Measurements from ENCODE around the gene CATSPERZ. TPM values are rescaled to one million over a fixed set of nuclear protein-coding genes. Genes with fewer than 3 reads are reported as not detected.
A peak's percentile ranks its signal among the peaks of the same experiment; 100 is the strongest.

CATSPERZ gene
- total RNA-seq, 5 donors from 2014 or later (not counting 1 experiment from before 2014, with no cell fraction given) = 0.40 TPM; not detected in 4

- H3K4me3 ChIP-seq (ENCODE audit: control insufficient read depth in 1 of 2, extremely low read depth in 1 of 2, low read length in 1 of 2) = peak overlapping the region; percentile 76 to 79
- no peaks in the 10 kb centered on the region for H3K27me3 ChIP-seq (replicated peaks in 1 of 2; ENCODE audit: control insufficient read depth in 2 of 2, extremely low read depth in 1 of 2, insufficient read depth in 2 of 2, low read length in 1 of 2)
- Mint-ChIP-seq H3K27me3 (no peaks in the 10 kb centered on the region), H3K27ac (peak overlapping the region; percentile 99 to 100), H3K4me3 (peak overlapping the region; percentile 91 to 96 (median 93)), H3K9me3 (no peaks in the 10 kb centered on the region), H3K36me3 (peaks cover 18% of the 10 kb centered on the region), H3K4me1 (peaks cover 22 to 49% (median 33%) of the 10 kb centered on the region in 3 donors)
- H3K4me1 ChIP-seq (ENCODE audit: control insufficient read depth in 1 of 2, extremely low read depth in 1 of 2, insufficient read depth in 2 of 2, low read length in 2 of 2) = peaks cover 2 to 34% of the 10 kb centered on the region in 2 experiments
- H3K36me3 ChIP-seq (ENCODE audit: control insufficient read depth in 2 of 2, extremely low read depth in 1 of 2, insufficient read depth in 1 of 2, low read length in 1 of 2) = peaks cover 6 to 41% of the 10 kb centered on the region in 2 donors
- POLR2A ChIA-PET = interaction anchor here (0.6 to 1.3 kb wide), 4 partner anchors 19 to 1447 kb away, joined by 3 to 6 read pairs (median 4); partner anchors contain the start of gene CCDC88B (in 1 of the 2)
- H3K9me3 ChIP-seq = no peaks in the 10 kb centered on the region
- WGBS (ENCODE audit: insufficient coverage) = 33% methylated on average over 9 of the region's 19 CpGs
- no peak for ATAC-seq (replicated peaks in 1 of 4)
- CTCF ChIA-PET = interaction anchor here (0.7 to 2.6 kb wide), 8 partner anchors 13 to 1750 kb away, joined by 3 to 41 read pairs (median 16); partner anchors contain the start of genes CATSPERZ (in 1 of the 2), CCDC88B (in 1 of the 2), ESRRA (in 1 of the 2) and NUDT22 (in 1 of the 2)
- peak in 1 of 35 experiments; percentile 49 for DNase-seq
- H3K27ac ChIP-seq (ENCODE audit: low read length) = peak overlapping the region; percentile 98
These were observed 18.9 kb downstream of the CATSPERZ start for GRCh38 chr11:64318766-64319761.

- no peaks in the 10 kb centered on the region for H3K9me3 Mint-ChIP-seq
- no peaks in the 10 kb centered on the region for H3K27me3 Mint-ChIP-seq
- ATAC-seq (replicated peaks in 1 of 4) (no peak), DNase-seq (no peak)
- peaks cover 22 to 49% (median 33%) of the 10 kb centered on the region in 3 donors for H3K4me1 Mint-ChIP-seq
- no peak overlapping the region for H3K27ac Mint-ChIP-seq
- peaks cover 15% of the 10 kb centered on the region for H3K36me3 Mint-ChIP-seq
- ChIA-PET CTCF (interaction anchor here in 1 of 2 donors (0.6 kb wide), 1 partner anchor 10 kb away, joined by 3 read pairs; no protein-coding TSS in a partner anchor), POLR2A (no interaction called here)
- H3K36me3 ChIP-seq (ENCODE audit: control insufficient read depth in 2 of 2, extremely low read depth in 1 of 2, insufficient read depth in 1 of 2, low read length in 1 of 2) = peaks cover 6 to 26% of the 10 kb centered on the region in 2 donors
- no peak overlapping the region for H3K27ac ChIP-seq (ENCODE audit: low read length)
- WGBS (ENCODE audit: insufficient coverage) = 86% methylated on average over 5 of the region's 7 CpGs
- no peaks in the 10 kb centered on the region for H3K27me3 ChIP-seq (replicated peaks in 1 of 2; ENCODE audit: control insufficient read depth in 2 of 2, extremely low read depth in 1 of 2, insufficient read depth in 2 of 2, low read length in 1 of 2)
- H3K9me3 ChIP-seq = no peaks in the 10 kb centered on the region
- H3K4me3 ChIP-seq (ENCODE audit: control insufficient read depth in 1 of 2, extremely low read depth in 1 of 2, low read length in 1 of 2) = no peak overlapping the region
- H3K4me1 ChIP-seq (ENCODE audit: control insufficient read depth in 1 of 2, extremely low read depth in 1 of 2, insufficient read depth in 2 of 2, low read length in 2 of 2) = peaks cover 2 to 34% of the 10 kb centered on the region in 2 experiments
- H3K4me3 Mint-ChIP-seq = peak overlapping the region in 1 of 3 donors; percentile 28
These were observed 20.4 kb downstream of the CATSPERZ start for GRCh38 chr11:64320556-64320955.

GRCh38 chr11:64321026-64321425 lies 20.9 kb downstream of the CATSPERZ start:
- ChIA-PET CTCF (no interaction called here), POLR2A (no interaction called here)
- Mint-ChIP-seq H3K36me3 (peaks cover 15% of the 10 kb centered on the region), H3K27me3 (no peaks in the 10 kb centered on the region), H3K4me3 (peak overlapping the region in 2 of 3 donors; percentile 13 to 28), H3K4me1 (peaks cover 22 to 49% (median 33%) of the 10 kb centered on the region in 3 donors), H3K27ac (no peak overlapping the region), H3K9me3 (no peaks in the 10 kb centered on the region)
- DNase-seq (no peak), ATAC-seq (replicated peaks in 1 of 4) (no peak)
- Histone ChIP-seq H3K27ac (ENCODE audit: low read length) (no peak overlapping the region), H3K4me3 (ENCODE audit: control insufficient read depth in 1 of 2, extremely low read depth in 1 of 2, low read length in 1 of 2) (no peak overlapping the region), H3K9me3 (no peaks in the 10 kb centered on the region), H3K27me3 (replicated peaks in 1 of 2; ENCODE audit: control insufficient read depth in 2 of 2, extremely low read depth in 1 of 2, insufficient read depth in 2 of 2, low read length in 1 of 2) (no peaks in the 10 kb centered on the region), H3K4me1 (ENCODE audit: control insufficient read depth in 1 of 2, extremely low read depth in 1 of 2, insufficient read depth in 2 of 2, low read length in 2 of 2) (peaks cover 2 to 34% of the 10 kb centered on the region in 2 experiments), H3K36me3 (ENCODE audit: control insufficient read depth in 2 of 2, extremely low read depth in 1 of 2, insufficient read depth in 1 of 2, low read length in 1 of 2) (peaks cover 6 to 25% of the 10 kb centered on the region in 2 donors)
- WGBS (ENCODE audit: insufficient coverage) = 71% methylated on average over 4 of the region's 5 CpGs

- Histone ChIP-seq H3K36me3 (ENCODE audit: control insufficient read depth in 2 of 2, extremely low read depth in 1 of 2, insufficient read depth in 1 of 2, low read length in 1 of 2) (peaks cover 6 to 22% of the 10 kb centered on the region in 2 donors), H3K27ac (ENCODE audit: low read length) (no peak overlapping the region), H3K9me3 (no peaks in the 10 kb centered on the region), H3K27me3 (replicated peaks in 1 of 2; ENCODE audit: control insufficient read depth in 2 of 2, extremely low read depth in 1 of 2, insufficient read depth in 2 of 2, low read length in 1 of 2) (no peaks in the 10 kb centered on the region), H3K4me3 (ENCODE audit: control insufficient read depth in 1 of 2, extremely low read depth in 1 of 2, low read length in 1 of 2) (no peak overlapping the region), H3K4me1 (ENCODE audit: control insufficient read depth in 1 of 2, extremely low read depth in 1 of 2, insufficient read depth in 2 of 2, low read length in 2 of 2) (peaks cover 2 to 29% of the 10 kb centered on the region in 2 experiments)
- H3K36me3 Mint-ChIP-seq = peaks cover 15% of the 10 kb centered on the region
- peaks cover 19 to 45% (median 30%) of the 10 kb centered on the region in 3 donors for H3K4me1 Mint-ChIP-seq
- ChIA-PET CTCF (no interaction called here), POLR2A (no interaction called here)
- ATAC-seq (replicated peaks in 1 of 4) = no peak
- no peaks in the 10 kb centered on the region for H3K27me3 Mint-ChIP-seq
- H3K4me3 Mint-ChIP-seq = no peak overlapping the region
- 100% methylated on average over 1 of the region's 5 CpGs for whole genome bisulfite sequencing (ENCODE audit: insufficient coverage)
- no peak for DNase-seq
- H3K27ac Mint-ChIP-seq = no peak overlapping the region
- no peaks in the 10 kb centered on the region for H3K9me3 Mint-ChIP-seq
These were observed 21.4 kb downstream of the CATSPERZ start for GRCh38 chr11:64321533-64321932.

GRCh38 chr11:64322925-64323260 lies 22.7 kb downstream of the CATSPERZ start:
- no peaks in the 10 kb centered on the region for H3K27me3 Mint-ChIP-seq
- CTCF ChIA-PET = no interaction called here
- Histone ChIP-seq H3K27ac (ENCODE audit: low read length) (no peak overlapping the region), H3K4me3 (ENCODE audit: control insufficient read depth in 1 of 2, extremely low read depth in 1 of 2, low read length in 1 of 2) (no peak overlapping the region), H3K36me3 (ENCODE audit: control insufficient read depth in 2 of 2, extremely low read depth in 1 of 2, insufficient read depth in 1 of 2, low read length in 1 of 2) (peaks cover 6 to 22% of the 10 kb centered on the region in 2 donors), H3K9me3 (no peaks in the 10 kb centered on the region), H3K4me1 (ENCODE audit: control insufficient read depth in 1 of 2, extremely low read depth in 1 of 2, insufficient read depth in 2 of 2, low read length in 2 of 2) (peaks cover 2 to 17% of the 10 kb centered on the region in 2 experiments), H3K27me3 (replicated peaks in 1 of 2; ENCODE audit: control insufficient read depth in 2 of 2, extremely low read depth in 1 of 2, insufficient read depth in 2 of 2, low read length in 1 of 2) (no peaks in the 10 kb centered on the region)
- H3K36me3 Mint-ChIP-seq = peaks cover 15% of the 10 kb centered on the region
- H3K4me3 Mint-ChIP-seq = no peak overlapping the region
- no peak for DNase-seq
- no peaks in the 10 kb centered on the region for H3K9me3 Mint-ChIP-seq
- no peak overlapping the region for H3K27ac Mint-ChIP-seq
- no peak for ATAC-seq (replicated peaks in 1 of 4)
- whole genome bisulfite sequencing (ENCODE audit: insufficient coverage) = 90% methylated on average over 6 of the region's 7 CpGs
- peaks cover 13 to 32% (median 19%) of the 10 kb centered on the region in 3 donors for H3K4me1 Mint-ChIP-seq
- POLR2A ChIA-PET = no interaction called here

- Histone ChIP-seq H3K9me3 (no peaks in the 10 kb centered on the region), H3K36me3 (ENCODE audit: control insufficient read depth in 2 of 2, extremely low read depth in 1 of 2, insufficient read depth in 1 of 2, low read length in 1 of 2) (peaks cover 6 to 22% of the 10 kb centered on the region in 2 donors), H3K4me3 (ENCODE audit: control insufficient read depth in 1 of 2, extremely low read depth in 1 of 2, low read length in 1 of 2) (no peak overlapping the region), H3K27me3 (replicated peaks in 1 of 2; ENCODE audit: control insufficient read depth in 2 of 2, extremely low read depth in 1 of 2, insufficient read depth in 2 of 2, low read length in 1 of 2) (no peaks in the 10 kb centered on the region), H3K27ac (ENCODE audit: low read length) (no peak overlapping the region), H3K4me1 (ENCODE audit: control insufficient read depth in 1 of 2, extremely low read depth in 1 of 2, insufficient read depth in 2 of 2, low read length in 2 of 2) (peaks cover 2 to 13% of the 10 kb centered on the region in 2 experiments)
- no peak overlapping the region for H3K4me3 Mint-ChIP-seq
- CTCF ChIA-PET = interaction anchor here in 1 of 2 donors (1.1 kb wide), 1 partner anchor 54 kb away, joined by 3 read pairs; no protein-coding TSS in a partner anchor
- no peak for DNase-seq
- no peaks in the 10 kb centered on the region for H3K27me3 Mint-ChIP-seq
- WGBS (ENCODE audit: insufficient coverage) = 20% methylated on average over 2 of the region's 5 CpGs
- H3K4me1 Mint-ChIP-seq = peaks cover 9 to 27% (median 17%) of the 10 kb centered on the region in 3 donors
- no peak for ATAC-seq (replicated peaks in 1 of 4)
- H3K9me3 Mint-ChIP-seq = no peaks in the 10 kb centered on the region
- no peak overlapping the region for H3K27ac Mint-ChIP-seq
- POLR2A ChIA-PET = no interaction called here
- H3K36me3 Mint-ChIP-seq = peaks cover 15% of the 10 kb centered on the region
These were observed 23.2 kb downstream of the CATSPERZ start for GRCh38 chr11:64323373-64323772.
